WTC11 (cell line): ENCODE results near the gene RASGRF1.

Source experiments
- GABPB1 ChIP-seq: sonication (generic); formaldehyde crosslinking; IDR thresholded peaks from 2 replicates; pipeline ENCODE4 v1.8.1; 2023; ENCODE audit warnings: mild to moderate bottlenecking, missing genetic modification reagents
- PRRX2 ChIP-seq: fragments of 250-450 bp; sonication (Bioruptor Pico); IDR thresholded peaks from 2 replicates; pipeline ENCODE4 v1.8.0; 2021; ENCODE audit warnings: mild to moderate bottlenecking
- TF ChIP-seq, protein P1 (sequence below): sonication (generic); formaldehyde crosslinking; IDR thresholded peaks from 2 replicates; pipeline ENCODE4 v1.8.1; 2023; ENCODE audit warnings: mild to moderate bottlenecking, missing genetic modification reagents
- TF ChIP-seq, protein P2 (sequence below): fragments of 200-600 bp; IDR thresholded peaks from 2 replicates; pipeline ENCODE4 v1.8.0; 2022; ENCODE audit warnings: antibody characterized with exemption
- TF ChIP-seq, protein P3 (sequence below): sonication (generic); formaldehyde crosslinking; IDR thresholded peaks from 2 replicates; pipeline ENCODE4 v1.8.0; 2022; ENCODE audit warnings: mild to moderate bottlenecking, missing genetic modification reagents

DNA sequence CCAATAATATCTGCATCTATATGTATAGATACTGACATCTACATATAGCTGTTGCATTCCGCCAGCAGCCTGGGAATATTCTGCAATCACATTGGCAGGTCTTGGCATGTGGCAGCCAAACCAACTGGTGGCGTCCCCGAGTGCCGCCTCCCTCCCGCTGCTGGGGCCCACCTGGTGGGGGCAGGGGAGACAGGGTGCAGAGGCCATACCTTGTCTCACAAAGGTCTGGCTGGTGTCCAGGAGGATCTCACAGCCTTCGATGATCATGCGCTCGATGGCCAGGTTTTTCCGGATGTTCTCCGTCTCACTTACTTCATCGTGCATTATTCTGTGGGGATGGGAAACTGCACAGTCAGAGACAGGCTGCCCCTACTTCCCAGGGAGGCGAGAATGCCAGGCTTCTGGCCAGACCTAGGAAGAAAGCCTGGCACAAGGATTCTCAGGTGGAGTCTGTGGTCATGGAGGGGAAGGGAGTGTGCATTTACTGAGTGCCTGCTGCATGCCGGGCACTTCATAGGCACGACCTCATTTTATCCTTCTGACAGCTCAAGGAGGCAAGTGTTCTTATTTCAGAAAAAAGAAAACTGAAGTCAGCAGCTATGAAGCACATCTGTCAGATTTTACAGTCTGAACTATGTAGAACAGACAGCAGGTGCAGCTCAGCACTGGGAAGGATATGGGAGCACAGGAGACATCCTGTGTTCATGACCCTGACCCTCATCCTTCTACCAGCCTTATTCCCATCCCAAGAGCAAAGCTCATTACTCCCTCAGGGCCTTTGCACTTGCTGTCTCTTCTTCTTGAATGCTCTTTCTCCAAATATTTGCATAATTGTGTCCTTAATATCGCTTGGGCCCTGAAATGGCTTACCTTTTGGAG lies 62.8 kb downstream of the RASGRF1 start:
- TF ChIP-seq, protein P1, sequence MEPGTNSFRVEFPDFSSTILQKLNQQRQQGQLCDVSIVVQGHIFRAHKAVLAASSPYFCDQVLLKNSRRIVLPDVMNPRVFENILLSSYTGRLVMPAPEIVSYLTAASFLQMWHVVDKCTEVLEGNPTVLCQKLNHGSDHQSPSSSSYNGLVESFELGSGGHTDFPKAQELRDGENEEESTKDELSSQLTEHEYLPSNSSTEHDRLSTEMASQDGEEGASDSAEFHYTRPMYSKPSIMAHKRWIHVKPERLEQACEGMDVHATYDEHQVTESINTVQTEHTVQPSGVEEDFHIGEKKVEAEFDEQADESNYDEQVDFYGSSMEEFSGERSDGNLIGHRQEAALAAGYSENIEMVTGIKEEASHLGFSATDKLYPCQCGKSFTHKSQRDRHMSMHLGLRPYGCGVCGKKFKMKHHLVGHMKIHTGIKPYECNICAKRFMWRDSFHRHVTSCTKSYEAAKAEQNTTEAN = no peak
- TF ChIP-seq PRRX2 (CRISPR knock-in tag) (no peak), GABPB1 (CRISPR knock-in tag) (no peak)
- TF ChIP-seq, protein P2, sequence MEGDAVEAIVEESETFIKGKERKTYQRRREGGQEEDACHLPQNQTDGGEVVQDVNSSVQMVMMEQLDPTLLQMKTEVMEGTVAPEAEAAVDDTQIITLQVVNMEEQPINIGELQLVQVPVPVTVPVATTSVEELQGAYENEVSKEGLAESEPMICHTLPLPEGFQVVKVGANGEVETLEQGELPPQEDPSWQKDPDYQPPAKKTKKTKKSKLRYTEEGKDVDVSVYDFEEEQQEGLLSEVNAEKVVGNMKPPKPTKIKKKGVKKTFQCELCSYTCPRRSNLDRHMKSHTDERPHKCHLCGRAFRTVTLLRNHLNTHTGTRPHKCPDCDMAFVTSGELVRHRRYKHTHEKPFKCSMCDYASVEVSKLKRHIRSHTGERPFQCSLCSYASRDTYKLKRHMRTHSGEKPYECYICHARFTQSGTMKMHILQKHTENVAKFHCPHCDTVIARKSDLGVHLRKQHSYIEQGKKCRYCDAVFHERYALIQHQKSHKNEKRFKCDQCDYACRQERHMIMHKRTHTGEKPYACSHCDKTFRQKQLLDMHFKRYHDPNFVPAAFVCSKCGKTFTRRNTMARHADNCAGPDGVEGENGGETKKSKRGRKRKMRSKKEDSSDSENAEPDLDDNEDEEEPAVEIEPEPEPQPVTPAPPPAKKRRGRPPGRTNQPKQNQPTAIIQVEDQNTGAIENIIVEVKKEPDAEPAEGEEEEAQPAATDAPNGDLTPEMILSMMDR = no peak
- TF ChIP-seq, protein P3, sequence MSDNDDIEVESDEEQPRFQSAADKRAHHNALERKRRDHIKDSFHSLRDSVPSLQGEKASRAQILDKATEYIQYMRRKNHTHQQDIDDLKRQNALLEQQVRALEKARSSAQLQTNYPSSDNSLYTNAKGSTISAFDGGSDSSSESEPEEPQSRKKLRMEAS (CRISPR knock-in tag) = no peak
